Gastrocnemius medialis (tissue), 4 donors: Measurements from ENCODE around the gene NOD2.
A peak's percentile ranks its signal among the peaks of the same experiment; 100 is the strongest.

Experiments
- CTCF ChIP-seq, 5 experiments: fragments of 450-650 bp in 3 of 5; fragments of 200-600 bp in 2 of 5; sonication (generic) in 2 of 5; IDR thresholded peaks in 4 of 5; conservative IDR thresholded peaks in 1 of 5; 1 replicate in 4 of 5; 2 replicates in 1 of 5; pipeline ENCODE4 v1.5.1; 2016 to 2019; ENCODE audit warnings: antibody characterized with exemption in 5 of 5, mild to moderate bottlenecking in 3 of 5, moderate library complexity in 3 of 5
- POLR2A ChIP-seq, 2 donors: fragments of 450-650 bp; IDR thresholded peaks; one replicate each; pipeline ENCODE4 v1.6.1; 2017; ENCODE audit warnings: antibody characterized with exemption in 2 of 2, mild to moderate bottlenecking in 2 of 2, moderate library complexity in 2 of 2

- peak in 1 of 2 donors; percentile 29 for TF ChIP-seq POLR2A (IDR thresholded peaks at IDR 0.05)
- no peak for TF ChIP-seq CTCF (IDR thresholded peaks at IDR 0.05 in 4 of 5, conservative IDR thresholded peaks at IDR 0.05 in 1 of 5)
Measured at GRCh38 chr16:50697881-50698767, 4.7 kb downstream of the NOD2 start.
